AG09319 (cell line): ENCODE data around the gene MGLL.

Experiments used
- DNase-seq: peaks from one replicate; pipeline ENCODE4 v3.0.0-alpha.2; 2010; ENCODE audit warnings: low read depth; ENCODE audit errors: extremely low read depth
- CTCF ChIP-seq: IDR thresholded peaks from 2 replicates; pipeline ENCODE4 v1.5.1; 2011; ENCODE audit warnings: low read depth, mild to moderate bottlenecking, inconsistent platforms, low read length, moderate library complexity

Gene MGLL

GRCh38 chr3:127678611-127679533 is 143.4 kb downstream of the MGLL start:
- no peak for TF ChIP-seq CTCF
- DNase-seq = no peak

- TF ChIP-seq CTCF = no peak
- no peak for DNase-seq
Observed at GRCh38 chr3:127678315-127678599, 144.1 kb downstream of the MGLL start.

GRCh38 chr3:127677541-127678314 is 144.6 kb downstream of the MGLL start:
- TF ChIP-seq CTCF = no peak
- no peak for DNase-seq

- no peak for TF ChIP-seq CTCF
- DNase-seq = no peak
Observed at GRCh38 chr3:127676921-127677351, 145.4 kb downstream of the MGLL start.

DNA sequence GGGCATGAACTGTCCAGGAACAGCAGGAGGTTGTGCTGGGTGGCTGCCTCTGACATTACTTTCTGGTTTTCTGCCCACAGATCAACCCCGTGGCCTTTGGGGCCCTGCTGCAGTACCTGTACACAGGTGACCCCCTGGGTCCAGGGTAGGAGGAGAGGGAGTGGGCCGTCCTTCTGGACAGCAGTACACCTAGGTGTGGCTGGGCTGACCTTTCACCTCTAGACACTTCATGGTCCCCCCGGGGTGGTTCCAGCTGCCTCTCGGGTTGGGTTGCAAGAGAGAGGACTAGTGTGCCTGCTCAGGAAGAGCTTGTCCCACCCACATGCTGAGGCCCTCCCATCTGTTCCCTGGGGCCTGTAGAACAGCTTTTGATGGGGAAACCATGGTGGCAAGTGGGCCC is 145.9 kb downstream of the MGLL start:
- TF ChIP-seq CTCF = no peak
- no peak for DNase-seq

DNA sequence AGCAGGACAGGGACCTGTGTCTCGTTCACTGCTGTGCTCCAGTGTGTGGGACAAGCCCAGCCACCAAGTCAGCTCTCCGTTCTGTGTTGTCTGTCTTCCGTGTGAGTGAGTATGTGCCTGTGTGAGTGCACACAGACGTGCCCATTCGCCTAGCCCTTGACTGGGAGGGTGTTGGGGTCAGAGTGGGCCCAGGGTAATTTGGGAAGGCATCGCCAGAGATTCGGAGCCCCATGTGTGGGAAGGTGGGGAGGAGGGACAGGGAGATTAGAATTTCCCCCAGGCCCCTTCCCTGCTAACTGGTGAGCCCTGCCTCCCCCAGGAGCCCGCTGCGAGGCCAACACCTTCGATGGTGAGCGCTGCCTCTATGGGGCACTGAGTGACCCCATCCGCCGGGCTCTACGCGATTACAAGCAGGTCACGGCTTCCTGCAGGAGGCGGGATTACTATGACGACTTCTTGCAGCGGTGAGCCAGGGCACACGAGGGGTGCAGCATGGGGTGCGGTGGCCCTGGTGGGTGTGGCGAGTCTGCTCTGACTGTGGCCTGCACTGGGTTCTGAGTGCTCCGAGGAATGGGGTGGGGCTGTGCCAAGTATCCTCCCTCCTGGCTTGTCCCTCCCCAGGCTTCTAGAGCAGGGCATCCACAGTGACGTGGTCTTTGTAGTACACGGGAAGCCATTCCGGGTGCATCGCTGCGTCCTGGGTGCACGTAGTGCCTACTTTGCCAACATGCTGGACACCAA is 146.5 kb downstream of the MGLL start:
- TF ChIP-seq CTCF = no peak
- no peak for DNase-seq
